Glomerular endothelial cell (primary cell): ENCODE measurements around the gene POLE. TPM values are rescaled to one million over a fixed set of nuclear protein-coding genes. Genes with fewer than 3 reads are reported as not detected.
A peak's percentile ranks its signal among the peaks of the same experiment; 100 is the strongest.

Source experiments
- DNase-seq: peaks from one replicate; pipeline ENCODE4 v3.0.0-alpha.2; 2011; ENCODE audit warnings: low read depth, low spot score; ENCODE audit errors: extremely low read depth
- total RNA-seq: library from RNA; depleted of rRNA; stranded (reverse); fragments of >200 nt; gene quantifications from 2 replicates; pipeline ENCODE4 v1.2.3, GENCODE V29; 2015

Gene POLE
- total RNA-seq, 1 donor from 2014 or later = 25.4 TPM

- no peak for DNase-seq
These were observed 28.8 kb downstream of the POLE start for GRCh38 chr12:132658149-132658894.

GRCh38 chr12:132657004-132657727 lies 30.0 kb downstream of the POLE start:
- DNase-seq = no peak

- DNase-seq = peak; percentile 56
These were observed 33.4 kb downstream of the POLE start for GRCh38 chr12:132653567-132654290.

- DNase-seq = no peak
These were observed 35.6 kb downstream of the POLE start for GRCh38 chr12:132651444-132652100.

GRCh38 chr12:132649226-132649945 lies 37.8 kb downstream of the POLE start:
- no peak for DNase-seq

GRCh38 chr12:132648616-132649225 lies 38.4 kb downstream of the POLE start:
- DNase-seq = no peak

GRCh38 chr12:132647858-132648257 lies 39.3 kb downstream of the POLE start:
- DNase-seq = no peak

GRCh38 chr12:132646850-132647249 lies 40.3 kb downstream of the POLE start:
- DNase-seq = no peak

GRCh38 chr12:132642846-132643835 lies 44.0 kb downstream of the POLE start:
- no peak for DNase-seq

GRCh38 chr12:132641811-132642650 lies 45.1 kb downstream of the POLE start:
- DNase-seq = no peak

GRCh38 chr12:132640936-132641335 lies 46.2 kb downstream of the POLE start:
- DNase-seq = no peak

GRCh38 chr12:132639956-132640520 lies 47.1 kb downstream of the POLE start:
- DNase-seq = no peak

GRCh38 chr12:132638541-132639408 lies 48.4 kb downstream of the POLE start:
- no peak for DNase-seq

GRCh38 chr12:132637811-132638210 lies 49.3 kb downstream of the POLE start:
- no peak for DNase-seq

- DNase-seq = no peak
These were observed 51.8 kb downstream of the POLE start for GRCh38 chr12:132635076-132635955.
